ENCODE data around the gene MRPL10. TPM values are rescaled to one million over a fixed set of nuclear protein-coding genes. Genes with fewer than 3 reads are reported as not detected.

The MRPL10 gene
- total and polyA plus RNA-seq, 11 donors: 43.8 to 79.2 (median 63.2) TPM

DNA sequence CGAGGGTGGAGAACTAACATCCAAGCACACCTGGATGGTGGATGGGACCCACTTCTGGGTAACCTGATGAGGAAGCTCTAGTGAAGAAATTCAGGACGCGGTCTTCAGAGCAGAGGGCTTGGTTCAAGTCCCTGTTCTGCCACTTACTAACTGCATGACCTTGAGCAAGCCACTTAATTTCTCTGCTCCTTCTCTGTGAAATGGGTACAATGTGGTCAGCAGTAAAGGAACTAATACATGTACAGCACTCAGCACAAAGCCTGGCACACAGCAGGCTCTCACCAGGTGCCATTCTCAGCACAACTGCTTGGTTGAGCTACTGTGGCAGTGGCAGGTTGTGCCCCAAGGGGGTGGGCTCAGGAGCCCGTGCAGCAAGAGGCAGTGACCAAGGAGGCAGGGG, 7.8 kb downstream of the MRPL10 start:
- Histone ChIP-seq H3K36me3 (peaks cover 0 to 66% (median 55%) of the 10 kb centered on the region in 9 donors), H3K9me3 (no peaks in the 10 kb centered on the region), H3K27ac (no peak overlapping the region), H3K27me3 (no peaks in the 10 kb centered on the region), H3K4me1 (peaks cover 0 to 27% (median 18%) of the 10 kb centered on the region in 12 donors), H3K4me3 (no peak overlapping the region)
- intact Hi-C loops (cut with DNase I): no loop called here
- ATAC-seq: no peak
- DNase-seq: no peak
- WGBS, 4 donors: 89 to 96% (median 92%) methylated on average over 4 of the region's 4 CpGs
- no peak for TF ChIP-seq POLR2A (IDR thresholded peaks at IDR 0.05)
- TF ChIP-seq, protein P1, sequence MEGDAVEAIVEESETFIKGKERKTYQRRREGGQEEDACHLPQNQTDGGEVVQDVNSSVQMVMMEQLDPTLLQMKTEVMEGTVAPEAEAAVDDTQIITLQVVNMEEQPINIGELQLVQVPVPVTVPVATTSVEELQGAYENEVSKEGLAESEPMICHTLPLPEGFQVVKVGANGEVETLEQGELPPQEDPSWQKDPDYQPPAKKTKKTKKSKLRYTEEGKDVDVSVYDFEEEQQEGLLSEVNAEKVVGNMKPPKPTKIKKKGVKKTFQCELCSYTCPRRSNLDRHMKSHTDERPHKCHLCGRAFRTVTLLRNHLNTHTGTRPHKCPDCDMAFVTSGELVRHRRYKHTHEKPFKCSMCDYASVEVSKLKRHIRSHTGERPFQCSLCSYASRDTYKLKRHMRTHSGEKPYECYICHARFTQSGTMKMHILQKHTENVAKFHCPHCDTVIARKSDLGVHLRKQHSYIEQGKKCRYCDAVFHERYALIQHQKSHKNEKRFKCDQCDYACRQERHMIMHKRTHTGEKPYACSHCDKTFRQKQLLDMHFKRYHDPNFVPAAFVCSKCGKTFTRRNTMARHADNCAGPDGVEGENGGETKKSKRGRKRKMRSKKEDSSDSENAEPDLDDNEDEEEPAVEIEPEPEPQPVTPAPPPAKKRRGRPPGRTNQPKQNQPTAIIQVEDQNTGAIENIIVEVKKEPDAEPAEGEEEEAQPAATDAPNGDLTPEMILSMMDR (IDR thresholded peaks at IDR 0.05): no peak

DNA sequence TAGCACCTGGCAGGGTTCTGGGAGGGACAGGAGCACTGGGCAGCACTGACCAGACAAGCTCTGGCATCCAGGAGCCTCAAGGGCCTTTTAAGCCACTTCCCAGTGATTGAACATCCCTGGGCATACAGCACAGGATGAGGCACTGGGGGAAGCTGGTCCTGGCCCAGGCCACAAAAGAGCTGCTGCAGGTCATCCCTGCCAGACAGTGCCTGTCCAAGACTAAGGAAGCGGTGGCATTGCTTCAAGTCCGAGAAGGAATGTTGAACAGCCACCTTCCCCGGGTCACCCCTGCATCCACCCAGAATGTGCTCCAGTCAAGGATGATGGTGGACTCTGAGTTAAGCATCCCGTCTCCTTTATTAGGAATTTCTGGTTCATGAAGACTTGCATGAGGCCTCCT, 8.6 kb downstream of the MRPL10 start:
- H3K9me3 ChIP-seq: no peaks in the 10 kb centered on the region
- H3K27ac ChIP-seq: no peak overlapping the region
- no peak overlapping the region for H3K4me3 ChIP-seq
- peaks cover 0 to 27% (median 18%) of the 10 kb centered on the region in 12 donors for H3K4me1 ChIP-seq
- no peak for ATAC-seq
- WGBS, 4 donors: 82 to 94% (median 90%) methylated on average over 4 of the region's 4 CpGs
- no peaks in the 10 kb centered on the region for H3K27me3 ChIP-seq
- peak in 1 of 5 donors; percentile 34 for DNase-seq
- intact Hi-C loops (cut with DNase I): no loop called here
- H3K36me3 ChIP-seq: peaks cover 0 to 66% (median 55%) of the 10 kb centered on the region in 9 donors
- no peak for TF ChIP-seq POLR2A (IDR thresholded peaks at IDR 0.05)
- TF ChIP-seq, protein P1 (IDR thresholded peaks at IDR 0.05): no peak

DNA sequence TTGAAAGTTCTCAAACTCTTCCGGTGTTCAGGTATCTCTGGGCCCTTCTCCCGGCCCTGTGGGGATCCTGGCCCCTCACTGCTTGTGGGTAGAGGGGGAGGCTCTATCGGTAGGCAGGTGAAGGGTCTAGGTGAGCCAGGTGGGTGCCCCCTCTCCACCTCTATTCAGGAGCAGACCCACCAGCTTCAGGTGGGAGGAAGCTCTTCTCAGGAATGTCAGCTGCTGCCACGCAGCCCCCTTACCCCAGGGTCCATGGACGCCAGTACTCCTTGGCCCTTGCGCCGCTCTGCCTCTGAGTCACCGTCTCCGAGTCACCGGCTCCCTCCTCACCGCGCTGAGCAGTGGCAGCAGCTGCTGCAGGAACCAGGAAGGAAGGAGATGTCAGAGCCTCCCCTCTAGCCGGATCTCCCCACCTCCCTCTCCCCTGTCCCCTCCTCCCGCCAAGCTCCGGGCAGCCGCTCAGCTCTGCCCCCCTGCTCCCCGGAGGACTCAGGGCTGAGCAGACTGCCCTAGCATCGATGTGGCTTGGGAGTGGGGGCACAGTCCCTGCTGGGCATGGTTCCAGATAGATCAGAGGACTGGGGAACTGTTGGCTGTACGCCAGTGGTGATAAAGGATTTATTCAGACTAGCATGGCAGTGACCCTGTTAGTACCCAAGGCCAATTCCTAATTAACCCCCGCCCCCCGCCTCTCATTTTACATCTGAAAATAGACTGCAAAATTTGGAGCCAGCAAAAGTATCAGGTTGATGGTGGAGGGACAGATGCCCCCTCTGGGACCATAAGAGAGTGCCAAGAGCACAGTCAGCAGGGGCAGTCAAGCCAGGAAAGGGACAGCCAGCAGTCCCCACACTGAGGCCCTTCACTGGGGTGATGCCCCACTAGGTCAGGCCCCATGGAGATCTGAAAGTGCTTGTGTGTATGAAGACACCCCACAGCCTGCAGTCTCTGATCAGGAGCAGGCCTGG, 9.6 kb downstream of the MRPL10 start, which contains the start of gene OSBPL7:
OSBPL7 (minus strand) TSS at position 371 of the 968 bp plus-strand sequence. CDS start 1,516 bp downstream, outside the sequence.
- Histone ChIP-seq H3K4me1 (peaks cover 0 to 27% (median 18%) of the 10 kb centered on the region in 12 donors), H3K36me3 (peaks cover 0 to 66% (median 55%) of the 10 kb centered on the region in 9 donors), H3K4me3 (peak within 1 kb of the TSS; percentile 56 to 99 (median 78)), H3K27ac (peak within 1 kb of the TSS in 11 of 12 donors; percentile 31 to 77 (median 60)), H3K9me3 (no peaks in the 10 kb centered on the region), H3K27me3 (no peaks in the 10 kb centered on the region)
- WGBS, 4 donors: 3 to 4% (median 3%) methylated on average over 20 to 21 of the region's 21 CpGs
- peak; percentile 86 to 94 (median 91) for ATAC-seq
- TF ChIP-seq, protein P1 (IDR thresholded peaks at IDR 0.05): peak in 6 of 12 donors; percentile 13 to 50 (median 39)
- TF ChIP-seq POLR2A (IDR thresholded peaks at IDR 0.05): peak in 1 of 2 donors; percentile 41
- intact Hi-C loops (cut with DNase I): no loop called here
- peak; percentile 77 to 86 (median 84) for DNase-seq

DNA sequence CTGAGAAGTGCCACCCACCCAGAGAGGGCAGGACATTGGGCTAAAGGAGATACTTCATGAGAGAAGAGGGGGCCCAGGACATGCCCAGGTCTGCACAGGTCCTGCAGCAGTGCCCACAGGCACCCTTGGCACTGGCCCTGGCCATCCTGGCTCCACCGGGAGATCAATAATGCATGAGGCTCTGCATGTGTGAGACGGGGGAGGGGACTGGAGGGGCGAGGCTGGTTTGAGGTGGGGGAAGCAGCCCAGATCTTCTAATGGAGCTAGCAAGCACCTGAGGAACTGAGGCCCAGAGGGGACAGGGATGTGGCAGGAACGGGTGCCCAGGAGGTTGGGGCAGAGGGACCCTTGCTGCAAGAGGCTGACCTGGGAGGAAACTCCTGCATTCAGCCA, 10.3 kb downstream of the MRPL10 start:
- H3K27ac ChIP-seq: peak overlapping the region in 10 of 12 donors; percentile 46 to 77 (median 60)
- H3K9me3 ChIP-seq: no peaks in the 10 kb centered on the region
- WGBS, 4 donors: 3 to 27% (median 11%) methylated on average over 3 to 4 of the region's 4 CpGs
- H3K27me3 ChIP-seq: no peaks in the 10 kb centered on the region
- TF ChIP-seq POLR2A (IDR thresholded peaks at IDR 0.05): no peak
- TF ChIP-seq, protein P1 (IDR thresholded peaks at IDR 0.05): no peak
- DNase-seq: peak in 1 of 5 donors; percentile 53
- H3K4me1 ChIP-seq: peaks cover 0 to 27% (median 18%) of the 10 kb centered on the region in 12 donors
- no peak for ATAC-seq
- H3K4me3 ChIP-seq: peak overlapping the region; percentile 56 to 99 (median 78)
- peaks cover 0 to 66% (median 55%) of the 10 kb centered on the region in 9 donors for H3K36me3 ChIP-seq
- intact Hi-C loops (cut with DNase I): no loop called here

Data from heart left ventricle (tissue), 16 donors.